Stimulated activated CD4-positive, alpha-beta T cell treated with anti-CD3 and anti-CD28 coated beads, Interleukin-2, amount 100 ng/mL, for 24 hours (primary cell): ENCODE data around the gene PYDC1.
"Not testable (repeated sequence)": the region's sequence is repeated elsewhere in the genome, so short reads cannot be mapped to it uniquely, and the experiment has no call there.

Source experiments
- DNase-seq, 2 donors: peaks; one replicate each; pipeline ENCODE4 v3.0.0-alpha.2; 2020

Gene PYDC1

DNA sequence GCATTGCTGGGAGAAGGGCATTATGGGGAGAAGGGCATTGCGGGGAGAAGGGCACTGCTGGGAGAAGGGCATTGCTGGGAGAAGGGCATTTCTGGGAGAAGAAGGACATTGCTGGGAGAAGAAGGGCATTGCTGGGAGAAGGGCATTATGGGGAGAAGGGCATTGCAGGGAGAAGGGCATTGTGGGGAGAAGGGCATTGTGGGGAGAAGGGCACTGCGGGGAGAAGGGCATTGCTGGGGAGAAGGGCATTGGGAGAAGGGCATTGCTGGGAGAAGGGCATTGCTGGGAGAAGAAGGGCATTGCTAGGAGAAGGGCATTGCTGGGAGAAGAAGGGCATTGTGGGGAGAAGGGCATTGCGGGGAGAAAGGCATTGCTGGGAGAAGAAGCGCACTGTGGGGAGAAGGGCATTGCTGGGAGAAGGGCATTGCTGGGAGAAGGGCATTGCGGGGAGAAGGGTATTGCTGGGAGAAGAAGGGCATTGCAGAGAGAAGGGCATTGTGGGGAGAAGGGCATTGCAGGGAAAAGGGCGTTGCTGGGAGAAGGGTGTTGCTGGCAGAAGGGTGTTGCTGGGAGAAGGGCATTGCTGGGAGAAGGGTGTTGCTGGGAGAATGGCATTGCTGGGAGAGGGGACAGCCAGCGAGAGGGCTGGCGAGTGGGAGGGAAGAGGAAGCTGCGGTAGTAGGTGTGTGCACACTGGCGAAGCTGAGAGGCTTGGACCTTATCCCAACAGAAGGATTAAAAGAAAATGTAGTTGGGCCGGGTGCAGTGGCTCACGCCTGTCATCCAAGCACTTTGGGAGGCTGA, 4.6 kb upstream of the PYDC1 start:
- no peak for DNase-seq

DNA sequence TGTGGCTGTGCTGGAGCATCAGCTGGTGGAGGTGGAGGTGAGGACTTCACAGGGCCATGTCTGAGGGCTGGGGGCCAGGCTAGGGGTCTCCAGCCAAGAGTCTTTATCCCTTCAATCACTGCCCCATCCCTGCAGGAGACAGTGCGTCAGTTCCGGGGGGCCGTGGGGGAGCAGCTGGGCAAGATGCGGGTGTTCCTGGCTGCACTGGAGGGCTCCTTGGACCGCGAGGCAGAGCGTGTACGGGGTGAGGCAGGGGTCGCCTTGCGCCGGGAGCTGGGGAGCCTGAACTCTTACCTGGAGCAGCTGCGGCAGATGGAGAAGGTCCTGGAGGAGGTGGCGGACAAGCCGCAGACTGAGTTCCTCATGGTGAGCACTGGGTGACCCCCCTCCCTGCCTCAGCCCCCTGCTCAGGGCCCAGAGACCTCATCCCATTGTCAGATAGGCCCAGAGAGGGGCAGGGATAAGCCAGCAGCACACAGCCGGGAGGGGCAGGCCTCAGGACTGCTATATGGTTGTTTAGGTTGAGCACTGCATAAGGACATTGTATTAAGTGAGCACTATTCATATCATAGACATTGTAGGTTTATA, 2.3 kb upstream of the PYDC1 start:
- no peak for DNase-seq

DNA sequence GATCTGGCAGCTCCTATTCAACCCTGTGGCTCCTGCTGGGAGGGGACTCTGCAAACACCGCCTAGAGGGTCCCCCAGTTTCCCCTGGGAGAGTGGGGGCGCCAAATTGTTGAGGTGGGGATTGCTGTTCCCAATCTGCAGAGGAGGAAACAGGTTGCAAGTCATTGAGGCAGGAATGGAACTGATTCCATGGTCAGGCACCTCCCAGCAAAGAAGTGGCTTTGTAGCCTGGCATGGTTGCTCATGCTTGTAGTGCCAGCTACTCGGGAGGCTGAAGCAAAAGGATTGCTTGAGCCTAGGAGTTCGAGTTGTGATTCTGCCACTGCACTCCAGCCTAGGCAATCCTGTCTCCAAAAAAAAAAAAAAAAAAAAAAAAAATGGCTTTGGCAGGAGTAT, 198 bp upstream of the PYDC1 start:
- DNase-seq: no peak

GRCh38 chr16:31215287-31216162, 1.4 kb downstream of the PYDC1 start:
- no peak for DNase-seq

DNA sequence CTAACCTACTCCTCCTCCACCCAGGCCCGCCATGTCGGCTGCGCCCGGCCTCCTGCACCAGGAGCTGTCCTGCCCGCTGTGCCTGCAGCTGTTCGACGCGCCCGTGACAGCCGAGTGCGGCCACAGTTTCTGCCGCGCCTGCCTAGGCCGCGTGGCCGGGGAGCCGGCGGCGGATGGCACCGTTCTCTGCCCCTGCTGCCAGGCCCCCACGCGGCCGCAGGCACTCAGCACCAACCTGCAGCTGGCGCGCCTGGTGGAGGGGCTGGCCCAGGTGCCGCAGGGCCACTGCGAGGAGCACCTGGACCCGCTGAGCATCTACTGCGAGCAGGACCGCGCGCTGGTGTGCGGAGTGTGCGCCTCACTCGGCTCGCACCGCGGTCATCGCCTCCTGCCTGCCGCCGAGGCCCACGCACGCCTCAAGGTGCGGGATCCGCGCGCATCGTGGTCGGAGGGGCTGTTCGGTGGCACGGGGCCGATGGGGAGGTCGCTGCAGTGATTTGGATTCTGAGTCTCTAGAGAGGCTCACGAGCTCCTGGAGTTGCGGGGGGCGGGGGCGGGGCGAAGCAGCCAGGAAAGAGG, 2.1 kb downstream of the PYDC1 start:
- DNase-seq: no peak

DNA sequence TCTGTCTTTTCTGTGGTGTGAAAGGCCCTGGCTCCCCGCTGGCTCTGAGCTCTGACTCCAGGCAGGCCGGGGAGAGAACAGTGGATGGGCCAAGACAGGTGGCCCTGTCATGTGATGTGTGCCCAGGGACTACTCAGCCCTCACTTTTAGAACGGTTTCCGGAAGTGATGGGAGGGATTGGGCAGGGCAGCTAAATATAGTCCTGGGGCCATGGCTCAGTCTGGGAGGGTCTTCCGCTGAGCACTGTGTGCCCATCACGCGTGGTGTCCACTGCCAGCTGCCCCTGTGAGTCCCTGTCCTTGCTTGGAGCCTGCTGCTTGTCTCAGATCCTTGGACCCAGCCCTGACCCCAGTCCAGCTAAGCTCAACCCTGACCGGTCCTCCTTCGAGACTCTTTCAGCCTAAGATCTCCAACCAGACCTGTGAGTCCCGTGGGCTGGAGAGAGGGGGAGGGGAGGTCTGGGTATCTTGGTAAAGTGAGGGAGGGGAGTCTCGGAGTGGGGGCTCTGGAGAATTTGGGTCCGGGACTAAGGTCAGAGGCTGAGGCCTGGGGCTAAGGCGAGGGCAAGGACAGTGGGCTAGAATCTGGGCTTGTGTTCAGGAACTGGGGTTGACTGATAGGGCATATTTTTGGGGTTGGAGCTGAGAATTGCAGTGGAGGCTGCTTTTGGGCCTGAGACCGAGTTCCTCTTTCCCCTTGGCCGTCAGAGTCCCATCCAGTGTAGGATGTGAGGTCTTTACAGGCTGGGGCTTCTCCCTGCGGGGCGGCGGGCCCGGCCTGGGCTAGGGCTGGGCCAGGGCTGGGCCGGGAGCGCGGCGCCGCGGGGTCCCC, 2.8 kb downstream of the PYDC1 start, which contains the start of gene TRIM72:
Gene TRIM72 (plus strand): TSS at position 243 of the 831 bp plus-strand sequence. CDS start 620 bp downstream, outside the sequence.
- no peak for DNase-seq

DNA sequence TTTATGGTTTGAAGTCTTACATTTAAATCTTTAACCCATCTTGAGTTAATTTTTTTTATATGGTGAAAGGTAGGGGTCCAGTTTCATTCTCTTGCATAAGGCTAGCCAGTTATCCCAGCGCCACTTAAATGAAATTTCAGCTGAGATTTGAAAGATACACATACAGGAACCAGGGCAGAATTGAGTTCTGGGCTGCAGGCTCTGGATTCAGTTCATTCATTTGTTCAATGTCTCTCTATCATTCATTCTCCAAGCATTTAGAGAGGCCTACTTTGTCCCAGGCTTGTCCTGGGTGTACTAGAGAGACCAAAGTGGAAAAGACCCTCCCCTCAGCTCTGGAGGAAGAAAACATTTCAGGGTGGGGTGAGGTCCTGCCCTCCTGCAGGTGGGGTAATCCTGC, 3.6 kb downstream of the PYDC1 start:
- no peak for DNase-seq

GRCh38 chr16:31206776-31207175, 10.2 kb downstream of the PYDC1 start:
- no peak for DNase-seq

DNA sequence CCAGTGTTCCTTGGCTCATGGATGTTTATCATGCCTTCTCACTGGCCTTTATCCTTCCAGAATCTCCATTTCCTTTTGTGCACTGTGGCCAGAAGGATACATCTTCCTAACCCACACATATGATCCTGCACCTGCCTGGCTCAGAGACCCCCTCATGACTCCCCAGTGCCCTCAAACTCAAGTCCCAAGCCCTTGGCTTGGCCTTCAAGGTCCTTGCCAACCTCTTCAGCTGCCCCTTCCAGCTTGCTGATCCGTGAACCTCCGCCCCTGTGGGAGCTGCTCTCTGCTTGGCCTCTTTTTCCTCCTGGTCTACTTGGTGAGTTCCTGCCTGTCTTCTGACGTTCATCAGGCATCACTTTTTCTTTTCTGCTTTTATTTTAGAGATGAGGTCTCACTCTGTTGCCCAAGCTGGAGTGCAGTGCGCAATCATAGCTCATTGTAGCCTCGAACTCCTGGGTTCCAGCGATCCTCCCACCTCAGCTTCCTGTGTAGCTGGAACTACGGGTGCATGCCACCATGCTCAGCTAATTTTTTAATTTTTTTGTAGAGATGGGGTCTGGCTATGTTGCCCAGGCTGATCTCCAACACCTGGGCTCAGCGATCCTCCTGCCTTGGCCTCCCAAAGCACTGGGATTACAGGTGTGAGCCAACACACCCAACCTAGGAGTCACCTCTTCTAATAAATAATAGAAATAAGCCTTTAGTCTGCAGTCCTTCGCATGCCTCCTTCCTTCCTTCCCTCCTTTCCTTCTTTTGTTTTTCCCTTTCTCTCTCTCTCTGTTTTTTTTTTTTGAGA, 11.9 kb downstream of the PYDC1 start:
- no peak for DNase-seq

- peak; percentile 43 to 49 for DNase-seq
Measured at GRCh38 chr16:31202414-31203375, 14.2 kb downstream of the PYDC1 start, which contains the start of gene PYCARD. Gene PYCARD (minus strand): TSS chr16:31202760. CDS start chr16:31202690, 70 bp downstream.

DNA sequence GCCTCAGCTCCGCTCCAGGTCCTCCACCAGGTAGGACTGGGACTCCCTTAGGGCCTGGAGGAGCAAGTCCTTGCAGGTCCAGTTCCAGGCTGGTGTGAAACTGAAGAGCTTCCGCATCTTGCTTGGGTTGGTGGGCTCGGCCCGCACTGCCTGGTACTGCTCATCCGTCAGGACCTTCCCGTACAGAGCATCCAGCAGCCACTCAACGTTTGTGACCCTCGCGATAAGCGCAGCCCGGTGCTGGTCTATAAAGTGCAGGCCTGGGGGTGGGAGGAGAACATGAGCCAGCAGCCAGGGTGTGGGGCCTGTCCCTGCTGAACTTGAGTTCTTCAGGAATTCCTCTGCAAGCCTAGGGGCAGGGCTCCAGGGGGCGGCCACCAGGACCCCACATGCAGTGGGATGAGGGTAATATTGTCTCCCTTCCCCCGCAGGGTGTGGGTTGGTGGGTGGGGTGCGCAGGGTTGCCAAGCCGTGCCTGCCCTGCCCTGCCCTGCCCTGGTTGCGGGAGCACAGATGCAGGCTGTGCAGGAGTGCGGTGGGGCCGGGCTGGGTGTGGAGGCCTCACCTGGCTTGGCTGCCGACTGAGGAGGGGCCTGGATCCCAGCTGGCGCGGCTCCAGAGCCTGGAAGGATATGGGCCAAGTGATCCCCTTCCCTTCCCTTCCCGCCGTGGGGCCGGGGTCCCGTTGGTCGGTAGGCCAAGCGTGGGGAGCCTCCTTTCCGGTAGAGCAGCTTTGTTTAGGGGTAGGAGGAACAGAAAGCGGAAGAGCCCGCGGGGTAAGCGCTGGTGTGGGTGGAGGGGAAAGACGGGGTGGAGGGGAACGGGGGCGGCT, 15.1 kb downstream of the PYDC1 start:
- peak in 1 of 2 donors; percentile 42 for DNase-seq

- peak in 1 of 2 donors; percentile 44 for DNase-seq
Measured at GRCh38 chr16:31200821-31201568, 15.9 kb downstream of the PYDC1 start.

DNA sequence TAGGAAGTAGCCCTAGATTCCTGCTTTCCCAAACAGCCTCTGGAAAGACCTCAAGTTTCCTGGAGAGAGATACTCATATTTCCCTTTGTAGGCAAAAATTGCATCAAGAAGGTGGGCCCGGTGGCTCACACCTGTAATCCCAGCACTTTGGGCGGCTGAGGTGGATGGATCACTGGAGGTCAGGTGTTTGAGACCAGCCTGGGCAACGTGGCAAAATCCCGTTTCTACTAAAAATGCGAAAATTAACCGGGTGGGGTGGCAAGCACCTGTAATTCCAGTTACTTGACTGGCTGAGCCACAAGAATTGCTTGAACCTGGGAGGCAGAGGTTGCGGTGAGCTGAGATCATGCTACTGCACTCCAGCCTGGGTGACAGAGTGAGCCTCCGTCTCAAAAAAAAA, 16.8 kb downstream of the PYDC1 start:
- DNase-seq: not testable (repeated sequence)

- DNase-seq: no peak
Measured at GRCh38 chr16:31199430-31200041, 17.4 kb downstream of the PYDC1 start.

DNA sequence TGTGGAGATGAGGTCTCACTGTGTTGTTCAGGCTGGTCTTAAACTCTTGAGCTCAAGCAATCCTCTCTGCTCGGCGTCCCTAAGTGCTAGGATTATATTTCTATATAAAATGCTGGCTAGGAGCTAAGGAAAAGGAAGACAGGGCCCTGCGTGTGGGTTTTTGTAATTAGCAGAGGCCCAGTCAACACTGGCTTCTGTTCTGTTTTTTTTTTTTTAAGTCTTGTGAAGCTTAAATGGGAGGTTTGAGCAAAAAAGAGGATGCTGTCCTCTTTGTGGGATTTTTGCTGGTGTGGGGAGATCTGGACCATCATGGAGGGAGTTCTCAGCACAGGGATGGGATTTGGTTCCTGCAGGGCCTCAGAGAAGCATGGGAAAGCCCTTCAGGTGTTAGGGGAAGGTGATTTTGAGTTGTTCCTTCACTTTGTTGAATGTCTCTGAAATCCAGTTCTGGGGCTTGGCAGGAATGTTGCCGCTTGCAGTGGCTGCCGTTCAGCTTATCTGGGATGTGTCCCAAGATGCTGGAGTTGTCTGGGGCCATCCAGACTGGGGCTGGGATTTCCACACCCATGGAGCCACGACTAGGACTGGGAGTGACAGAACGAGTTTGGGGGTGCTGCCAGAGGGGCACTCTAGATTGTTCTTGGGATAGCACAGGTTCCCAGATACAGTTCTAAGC, 18.6 kb downstream of the PYDC1 start:
- DNase-seq: no peak

DNA sequence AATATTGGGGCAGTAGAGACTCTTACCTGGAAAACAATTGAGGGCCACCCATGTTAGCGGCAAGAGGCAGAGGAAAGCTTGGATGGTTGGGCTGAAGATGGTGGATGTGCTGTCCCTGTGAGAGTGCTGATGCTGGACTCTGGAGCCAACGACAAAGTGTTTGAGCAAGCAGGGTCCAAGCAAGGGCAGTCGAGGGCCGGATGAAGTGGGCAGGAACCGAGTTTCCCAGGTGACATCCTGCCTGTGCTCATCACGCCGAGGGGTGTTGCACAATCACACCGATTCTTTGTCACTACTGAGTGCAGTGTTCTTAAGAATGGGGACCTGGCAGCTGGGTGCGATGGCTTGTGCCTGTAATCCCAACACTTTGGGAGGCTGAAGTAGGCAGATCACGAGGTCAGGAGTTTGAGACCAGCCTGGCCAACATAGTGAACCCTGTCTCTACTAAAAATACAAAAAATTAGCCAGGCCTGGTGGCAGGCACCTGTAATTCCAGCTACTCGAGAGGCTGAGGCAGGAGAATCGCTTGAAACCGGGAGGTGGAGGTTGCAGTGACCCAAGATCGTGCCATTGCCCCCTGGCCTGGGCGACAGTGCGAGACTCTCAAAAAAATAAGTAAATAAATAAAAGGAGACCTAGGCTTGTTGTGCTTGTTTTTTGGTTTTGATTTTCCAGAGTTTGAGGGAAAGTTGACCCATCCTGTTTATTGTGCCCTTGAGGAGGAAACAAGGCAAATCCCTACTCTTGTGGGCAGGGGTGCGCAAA, 20.4 kb downstream of the PYDC1 start:
- no peak for DNase-seq
